Measurements from ENCODE around the gene JARID2. TPM values are rescaled to one million over a fixed set of nuclear protein-coding genes. Genes with fewer than 3 reads are reported as not detected.

JARID2 gene
- total RNA-seq, 1 experiment from 2014 or later = 23.6 TPM

GRCh38 chr6:15386756-15387112, 140.9 kb downstream of the JARID2 start:
- Histone ChIP-seq H4K20me1 (ENCODE audit: insufficient read depth) (no peaks in the 10 kb centered on the region), H2AFZ (ENCODE audit: low read depth, low read length, poor library complexity, severe bottlenecking) (no peak overlapping the region), H3K27ac (ENCODE audit: low read depth, low read length) (no peak overlapping the region), H3K36me3 (ENCODE audit: control insufficient read depth in 1 of 2, insufficient read depth in 2 of 2, low read length in 2 of 2) (no peaks in the 10 kb centered on the region), H3K4me3 (replicated peaks in 1 of 2; ENCODE audit: low read depth in 1 of 2, low read length in 2 of 2) (no peak overlapping the region), H3K79me2 (ENCODE audit: insufficient read depth, low read length) (peaks cover 83% of the 10 kb centered on the region), H3K9me2 (ENCODE audit: insufficient read depth) (no peaks in the 10 kb centered on the region), H3K9ac (ENCODE audit: low read length) (no peak overlapping the region), H3K27me3 (ENCODE audit: insufficient read depth, low read length) (no peaks in the 10 kb centered on the region), H3K9me3 (ENCODE audit: control insufficient read depth in 1 of 2, insufficient read depth in 1 of 2, low read depth in 1 of 2, low read length in 2 of 2) (no peaks in the 10 kb centered on the region), H3K4me2 (ENCODE audit: low read length) (no peak overlapping the region), H3K4me1 (ENCODE audit: control insufficient read depth in 1 of 2, insufficient read depth in 2 of 2, low read length in 2 of 2) (no peaks in the 10 kb centered on the region)
- DNase-seq (ENCODE audit: low read depth, low spot score) (no peak), ATAC-seq (no peak)
- ChIA-PET CTCF (no interaction called here), POLR2A (no interaction called here), RAD21 (ENCODE audit: low non-redundant PET in 1 of 2, low total read pairs in 2 of 2, uncharacterized antibody in 2 of 2, unreplicated experiment in 2 of 2) (interaction anchor here in 1 of 2 experiments (0.6 kb wide), 1 partner anchor 81 kb away, joined by 6 read pairs; no protein-coding TSS in a partner anchor)
- no TSS peak for BruUV-seq (replicated peaks)
- TF ChIP-seq ZNF274 (IDR thresholded peaks at IDR 0.05; ENCODE audit: low read depth, low read length) = no peak
- no peak for TF ChIP-seq CEBPB (IDR thresholded peaks at IDR 0.05; ENCODE audit: low read depth)
- TF ChIP-seq CBX3 (IDR thresholded peaks at IDR 0.05; ENCODE audit: low read depth) = no peak
- TF ChIP-seq JUND (IDR thresholded peaks at IDR 0.05) = no peak
- TF ChIP-seq ELF1 (IDR thresholded peaks at IDR 0.05; ENCODE audit: borderline replicate concordance, low read depth) = no peak
- intact Hi-C loops (cut with micrococcal nuclease) = no loop called here

DNA sequence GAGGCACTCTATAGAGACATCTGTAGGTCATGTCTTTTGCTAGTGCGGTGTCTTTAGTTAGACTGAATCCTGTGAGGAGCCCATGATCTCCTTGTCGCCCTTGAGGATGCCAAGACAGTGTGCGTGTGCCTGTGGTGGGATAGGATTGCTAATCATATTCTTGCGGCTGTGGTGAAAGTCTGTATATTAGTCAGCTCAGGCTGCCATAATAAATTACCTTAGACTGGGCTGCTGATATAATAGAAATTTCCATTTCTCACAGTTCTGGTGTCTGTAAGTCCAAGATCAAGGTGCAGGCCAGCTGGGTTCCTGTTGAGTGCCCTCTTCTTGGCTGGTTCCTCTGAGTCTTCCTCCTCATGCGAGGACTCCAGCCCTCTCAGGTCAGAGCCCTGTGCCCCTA, 141.2 kb downstream of the JARID2 start:
- no peak for DNase-seq (ENCODE audit: low read depth, low spot score)
- no peaks in the 10 kb centered on the region for H3K9me2 ChIP-seq (ENCODE audit: insufficient read depth)
- ChIA-PET CTCF (no interaction called here), POLR2A (no interaction called here), RAD21 (ENCODE audit: low non-redundant PET in 1 of 2, low total read pairs in 2 of 2, uncharacterized antibody in 2 of 2, unreplicated experiment in 2 of 2) (interaction anchor here in 1 of 2 experiments (0.6 kb wide), 1 partner anchor 81 kb away, joined by 6 read pairs; no protein-coding TSS in a partner anchor)
- ATAC-seq = no peak
- H3K36me3 ChIP-seq (ENCODE audit: control insufficient read depth in 1 of 2, insufficient read depth in 2 of 2, low read length in 2 of 2) = no peaks in the 10 kb centered on the region
- intact Hi-C loops (cut with micrococcal nuclease) = no loop called here
- no peaks in the 10 kb centered on the region for H3K9me3 ChIP-seq (ENCODE audit: control insufficient read depth in 1 of 2, insufficient read depth in 1 of 2, low read depth in 1 of 2, low read length in 2 of 2)
- no peak overlapping the region for H2AFZ ChIP-seq (ENCODE audit: low read depth, low read length, poor library complexity, severe bottlenecking)
- BruUV-seq (replicated peaks) = no TSS peak
- H3K4me2 ChIP-seq (ENCODE audit: low read length) = no peak overlapping the region
- H3K27me3 ChIP-seq (ENCODE audit: insufficient read depth, low read length) = no peaks in the 10 kb centered on the region
- H3K27ac ChIP-seq (ENCODE audit: low read depth, low read length) = no peak overlapping the region
- no peaks in the 10 kb centered on the region for H4K20me1 ChIP-seq (ENCODE audit: insufficient read depth)
- H3K4me3 ChIP-seq (replicated peaks in 1 of 2; ENCODE audit: low read depth in 1 of 2, low read length in 2 of 2) = no peak overlapping the region
- TF ChIP-seq TCF7L2 (IDR thresholded peaks at IDR 0.05; ENCODE audit: borderline replicate concordance, extremely low read depth, insufficient read depth, insufficient read length) = no peak
- TF ChIP-seq RAD21 (IDR thresholded peaks at IDR 0.05; ENCODE audit: low read depth) = no peak
- TF ChIP-seq EGR1 (IDR thresholded peaks at IDR 0.05; ENCODE audit: low read depth) = no peak
- TF ChIP-seq CEBPB (IDR thresholded peaks at IDR 0.05; ENCODE audit: low read depth) = no peak
- no peak for TF ChIP-seq POLR2A (IDR thresholded peaks at IDR 0.05; ENCODE audit: borderline replicate concordance, extremely low read depth, insufficient read depth, insufficient read length)
- TF ChIP-seq JUND (IDR thresholded peaks at IDR 0.05) = no peak
- TF ChIP-seq, protein P1, sequence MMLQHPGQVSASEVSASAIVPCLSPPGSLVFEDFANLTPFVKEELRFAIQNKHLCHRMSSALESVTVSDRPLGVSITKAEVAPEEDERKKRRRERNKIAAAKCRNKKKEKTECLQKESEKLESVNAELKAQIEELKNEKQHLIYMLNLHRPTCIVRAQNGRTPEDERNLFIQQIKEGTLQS (IDR thresholded peaks at IDR 0.05) = no peak
- TF ChIP-seq POLR2AphosphoS5 (IDR thresholded peaks at IDR 0.05; ENCODE audit: low read depth, low read length) = no peak
- TF ChIP-seq, protein P2, sequence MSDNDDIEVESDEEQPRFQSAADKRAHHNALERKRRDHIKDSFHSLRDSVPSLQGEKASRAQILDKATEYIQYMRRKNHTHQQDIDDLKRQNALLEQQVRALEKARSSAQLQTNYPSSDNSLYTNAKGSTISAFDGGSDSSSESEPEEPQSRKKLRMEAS (IDR thresholded peaks at IDR 0.05) = no peak
- TF ChIP-seq YY1 (IDR thresholded peaks at IDR 0.05; ENCODE audit: extremely low read depth, insufficient replicate concordance, low read depth, low read length) = no peak
- TF ChIP-seq, protein P3, sequence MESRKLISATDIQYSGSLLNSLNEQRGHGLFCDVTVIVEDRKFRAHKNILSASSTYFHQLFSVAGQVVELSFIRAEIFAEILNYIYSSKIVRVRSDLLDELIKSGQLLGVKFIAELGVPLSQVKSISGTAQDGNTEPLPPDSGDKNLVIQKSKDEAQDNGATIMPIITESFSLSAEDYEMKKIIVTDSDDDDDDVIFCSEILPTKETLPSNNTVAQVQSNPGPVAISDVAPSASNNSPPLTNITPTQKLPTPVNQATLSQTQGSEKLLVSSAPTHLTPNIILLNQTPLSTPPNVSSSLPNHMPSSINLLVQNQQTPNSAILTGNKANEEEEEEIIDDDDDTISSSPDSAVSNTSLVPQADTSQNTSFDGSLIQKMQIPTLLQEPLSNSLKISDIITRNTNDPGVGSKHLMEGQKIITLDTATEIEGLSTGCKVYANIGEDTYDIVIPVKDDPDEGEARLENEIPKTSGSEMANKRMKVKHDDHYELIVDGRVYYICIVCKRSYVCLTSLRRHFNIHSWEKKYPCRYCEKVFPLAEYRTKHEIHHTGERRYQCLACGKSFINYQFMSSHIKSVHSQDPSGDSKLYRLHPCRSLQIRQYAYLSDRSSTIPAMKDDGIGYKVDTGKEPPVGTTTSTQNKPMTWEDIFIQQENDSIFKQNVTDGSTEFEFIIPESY (IDR thresholded peaks at IDR 0.05; ENCODE audit: extremely low read depth, insufficient replicate concordance, low read length) = no peak
- TF ChIP-seq FOSL1 (IDR thresholded peaks at IDR 0.05; ENCODE audit: low read depth) = no peak
- no peak for TF ChIP-seq SRF (IDR thresholded peaks at IDR 0.05; ENCODE audit: low read depth)
- no peak for TF ChIP-seq ZNF274 (IDR thresholded peaks at IDR 0.05; ENCODE audit: low read depth, low read length)
- no peak for TF ChIP-seq EZH2 (IDR thresholded peaks at IDR 0.05)
- TF ChIP-seq SP1 (IDR thresholded peaks at IDR 0.05; ENCODE audit: low read depth) = no peak
- TF ChIP-seq, protein P4, sequence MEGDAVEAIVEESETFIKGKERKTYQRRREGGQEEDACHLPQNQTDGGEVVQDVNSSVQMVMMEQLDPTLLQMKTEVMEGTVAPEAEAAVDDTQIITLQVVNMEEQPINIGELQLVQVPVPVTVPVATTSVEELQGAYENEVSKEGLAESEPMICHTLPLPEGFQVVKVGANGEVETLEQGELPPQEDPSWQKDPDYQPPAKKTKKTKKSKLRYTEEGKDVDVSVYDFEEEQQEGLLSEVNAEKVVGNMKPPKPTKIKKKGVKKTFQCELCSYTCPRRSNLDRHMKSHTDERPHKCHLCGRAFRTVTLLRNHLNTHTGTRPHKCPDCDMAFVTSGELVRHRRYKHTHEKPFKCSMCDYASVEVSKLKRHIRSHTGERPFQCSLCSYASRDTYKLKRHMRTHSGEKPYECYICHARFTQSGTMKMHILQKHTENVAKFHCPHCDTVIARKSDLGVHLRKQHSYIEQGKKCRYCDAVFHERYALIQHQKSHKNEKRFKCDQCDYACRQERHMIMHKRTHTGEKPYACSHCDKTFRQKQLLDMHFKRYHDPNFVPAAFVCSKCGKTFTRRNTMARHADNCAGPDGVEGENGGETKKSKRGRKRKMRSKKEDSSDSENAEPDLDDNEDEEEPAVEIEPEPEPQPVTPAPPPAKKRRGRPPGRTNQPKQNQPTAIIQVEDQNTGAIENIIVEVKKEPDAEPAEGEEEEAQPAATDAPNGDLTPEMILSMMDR (IDR thresholded peaks at IDR 0.05 in 2 of 3, conservative IDR thresholded peaks at IDR 0.05 in 1 of 3; ENCODE audit: borderline replicate concordance in 1 of 3, insufficient read depth in 1 of 3, low read depth in 2 of 3, low read length in 2 of 3) = no peak
- no peak overlapping the region for H3K9ac ChIP-seq (ENCODE audit: low read length)
- no peaks in the 10 kb centered on the region for H3K4me1 ChIP-seq (ENCODE audit: control insufficient read depth in 1 of 2, insufficient read depth in 2 of 2, low read length in 2 of 2)
- peaks cover 85% of the 10 kb centered on the region for H3K79me2 ChIP-seq (ENCODE audit: insufficient read depth, low read length)
